GM18507 (cell line): ENCODE results near the gene CARM1.
A peak's percentile ranks its signal among the peaks of the same experiment; 100 is the strongest.

ENCODE experiments used
- DNase-seq: peaks from one replicate; pipeline ENCODE4 v3.0.0; 2011; ENCODE audit warnings: low read depth; ENCODE audit not compliant: insufficient read length; ENCODE audit errors: extremely low spot score
- FAIRE-seq: peaks from 2 replicates; lab custom pipeline; 2011; peaks lifted over from hg19 to GRCh38; lab: Jason Lieb, UNC

CARM1 gene

GRCh38 chr19:10962863-10963262 lies 91.5 kb downstream of the CARM1 start:
- no peak for FAIRE-seq
- no peak for DNase-seq

DNA sequence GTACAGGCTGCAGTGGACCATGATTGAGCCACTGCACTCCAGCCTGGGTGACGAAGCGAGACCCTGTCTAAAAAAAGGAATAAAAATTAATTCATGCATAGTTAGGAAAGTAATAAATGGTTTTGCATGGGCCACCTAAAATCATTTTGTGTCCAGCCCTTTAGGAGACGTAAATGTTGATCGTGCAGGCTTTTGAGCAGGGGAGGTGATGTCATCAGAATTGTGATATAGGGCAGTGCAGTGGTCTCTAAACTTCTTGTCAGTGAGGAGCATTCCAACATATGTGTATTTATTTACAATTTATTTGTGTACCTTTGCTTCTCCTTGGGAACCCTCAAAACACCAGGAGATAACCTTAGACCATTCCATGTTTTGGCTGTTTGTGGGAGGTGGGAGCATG lies 92.5 kb downstream of the CARM1 start:
- DNase-seq (no peak), FAIRE-seq (no peak)

GRCh38 chr19:10964903-10965302 lies 93.5 kb downstream of the CARM1 start:
- FAIRE-seq (no peak), DNase-seq (no peak)

- no peak for DNase-seq
- no peak for FAIRE-seq
Observed at GRCh38 chr19:10965398-10965797, 94.0 kb downstream of the CARM1 start.

GRCh38 chr19:10966809-10967208 lies 95.5 kb downstream of the CARM1 start:
- FAIRE-seq (no peak), DNase-seq (no peak)

GRCh38 chr19:10968527-10969135 lies 97.3 kb downstream of the CARM1 start:
- peak; percentile 79 for FAIRE-seq
- no peak for DNase-seq

DNA sequence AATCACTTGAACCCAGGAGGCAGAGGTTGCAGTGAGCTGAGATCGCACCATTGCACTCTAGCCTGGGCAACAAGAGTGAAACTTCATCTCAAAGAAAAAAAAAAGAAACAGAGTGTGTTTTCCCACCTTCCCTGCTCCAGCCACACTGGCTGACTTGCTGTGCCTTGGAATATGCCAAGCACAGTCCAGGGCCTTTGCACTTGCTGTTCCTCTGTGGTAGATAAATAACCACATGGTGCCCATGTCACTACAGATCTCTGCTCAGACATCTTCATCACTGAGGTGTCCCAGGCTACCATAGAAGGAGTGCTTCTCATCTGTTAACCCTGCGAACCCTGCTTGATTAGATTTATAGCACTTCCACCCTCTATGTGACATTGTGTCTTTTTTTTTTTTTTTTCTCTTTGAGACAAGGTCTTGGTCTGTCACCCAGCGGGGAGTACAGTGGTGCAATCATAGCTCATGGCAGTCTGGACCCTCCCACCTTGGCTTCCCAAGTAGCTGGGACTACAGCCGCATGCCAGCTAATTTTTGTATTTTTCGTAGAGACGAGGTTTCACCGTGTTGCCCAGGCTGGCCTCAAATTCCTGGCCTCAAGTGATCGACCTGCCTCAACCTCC lies 99.9 kb downstream of the CARM1 start:
- FAIRE-seq (no peak), DNase-seq (no peak)
